Kidney epithelial cell (primary cell): ENCODE results near the gene NT5DC4. TPM values are rescaled to one million over a fixed set of nuclear protein-coding genes. Genes with fewer than 3 reads are reported as not detected.

Experiments
- DNase-seq: peaks from one replicate; pipeline ENCODE4 v3.0.0-alpha.2; 2010; ENCODE audit warnings: low read depth
- H3K27me3 ChIP-seq: 2 replicates; pipeline ENCODE4 v1.6.0; 2011; ENCODE audit warnings: low read length; ENCODE audit not compliant: control insufficient read depth, insufficient read depth
- H3K36me3 ChIP-seq: 2 replicates; pipeline ENCODE4 v1.5.1; 2011; ENCODE audit warnings: low read length; ENCODE audit not compliant: control insufficient read depth, insufficient read depth
- H3K4me3 ChIP-seq: 2 replicates; pipeline ENCODE4 v1.5.1; 2011; ENCODE audit warnings: low read depth, mild to moderate bottlenecking, control low read depth, low read length
- total RNA-seq: library from RNA; depleted of rRNA; stranded (reverse); fragments of >200 nt; gene quantifications from 2 replicates; pipeline ENCODE4 v1.2.3, GENCODE V29; 2015
- TF ChIP-seq, protein P1 (sequence below): IDR thresholded peaks from 2 replicates; pipeline ENCODE4 v1.5.1; 2011; ENCODE audit warnings: mild to moderate bottlenecking, moderate library complexity, low read length, control low read depth, inconsistent platforms; ENCODE audit not compliant: insufficient read depth, poor library complexity, severe bottlenecking

The NT5DC4 gene
- total RNA-seq, 1 donor from 2014 or later: not detected

- TF ChIP-seq, protein P1, sequence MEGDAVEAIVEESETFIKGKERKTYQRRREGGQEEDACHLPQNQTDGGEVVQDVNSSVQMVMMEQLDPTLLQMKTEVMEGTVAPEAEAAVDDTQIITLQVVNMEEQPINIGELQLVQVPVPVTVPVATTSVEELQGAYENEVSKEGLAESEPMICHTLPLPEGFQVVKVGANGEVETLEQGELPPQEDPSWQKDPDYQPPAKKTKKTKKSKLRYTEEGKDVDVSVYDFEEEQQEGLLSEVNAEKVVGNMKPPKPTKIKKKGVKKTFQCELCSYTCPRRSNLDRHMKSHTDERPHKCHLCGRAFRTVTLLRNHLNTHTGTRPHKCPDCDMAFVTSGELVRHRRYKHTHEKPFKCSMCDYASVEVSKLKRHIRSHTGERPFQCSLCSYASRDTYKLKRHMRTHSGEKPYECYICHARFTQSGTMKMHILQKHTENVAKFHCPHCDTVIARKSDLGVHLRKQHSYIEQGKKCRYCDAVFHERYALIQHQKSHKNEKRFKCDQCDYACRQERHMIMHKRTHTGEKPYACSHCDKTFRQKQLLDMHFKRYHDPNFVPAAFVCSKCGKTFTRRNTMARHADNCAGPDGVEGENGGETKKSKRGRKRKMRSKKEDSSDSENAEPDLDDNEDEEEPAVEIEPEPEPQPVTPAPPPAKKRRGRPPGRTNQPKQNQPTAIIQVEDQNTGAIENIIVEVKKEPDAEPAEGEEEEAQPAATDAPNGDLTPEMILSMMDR: no peak
- H3K4me3 ChIP-seq: no peak overlapping the region
- no peaks in the 10 kb centered on the region for H3K27me3 ChIP-seq
- DNase-seq: no peak
- no peaks in the 10 kb centered on the region for H3K36me3 ChIP-seq
These were observed 1.2 kb downstream of the NT5DC4 start for GRCh38 chr2:112721819-112722522.

- Histone ChIP-seq H3K4me3 (no peak overlapping the region), H3K36me3 (no peaks in the 10 kb centered on the region), H3K27me3 (no peaks in the 10 kb centered on the region)
- DNase-seq: no peak
- TF ChIP-seq, protein P1: no peak
These were observed 2.2 kb downstream of the NT5DC4 start for GRCh38 chr2:112722816-112723546.

GRCh38 chr2:112723547-112723940 lies 2.7 kb downstream of the NT5DC4 start:
- Histone ChIP-seq H3K36me3 (no peaks in the 10 kb centered on the region), H3K4me3 (no peak overlapping the region), H3K27me3 (no peaks in the 10 kb centered on the region)
- DNase-seq: no peak
- TF ChIP-seq, protein P1: no peak

DNA sequence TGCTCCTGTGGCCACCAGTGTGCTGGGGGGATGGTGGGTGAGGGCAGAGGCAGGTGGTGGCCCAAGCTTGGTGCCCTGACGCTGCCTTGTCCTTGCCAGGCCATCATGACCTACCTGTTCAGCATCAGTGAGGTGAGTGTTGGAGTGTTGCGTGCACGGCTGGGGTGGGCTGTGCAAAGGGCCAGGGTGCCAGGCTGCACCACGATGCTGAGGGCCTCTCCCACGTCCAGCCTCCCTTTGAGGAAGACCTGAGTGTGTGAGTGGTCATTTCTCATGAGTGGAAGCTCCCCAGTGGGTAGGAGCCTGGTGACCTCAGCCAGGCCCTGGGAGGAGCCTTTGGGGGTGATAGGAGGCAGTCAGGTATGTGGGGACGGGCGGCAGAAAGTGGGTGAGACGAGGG lies 3.2 kb downstream of the NT5DC4 start:
- no peak for DNase-seq
- no peaks in the 10 kb centered on the region for H3K27me3 ChIP-seq
- TF ChIP-seq, protein P1: no peak
- H3K4me3 ChIP-seq: no peak overlapping the region
- H3K36me3 ChIP-seq: no peaks in the 10 kb centered on the region

DNA sequence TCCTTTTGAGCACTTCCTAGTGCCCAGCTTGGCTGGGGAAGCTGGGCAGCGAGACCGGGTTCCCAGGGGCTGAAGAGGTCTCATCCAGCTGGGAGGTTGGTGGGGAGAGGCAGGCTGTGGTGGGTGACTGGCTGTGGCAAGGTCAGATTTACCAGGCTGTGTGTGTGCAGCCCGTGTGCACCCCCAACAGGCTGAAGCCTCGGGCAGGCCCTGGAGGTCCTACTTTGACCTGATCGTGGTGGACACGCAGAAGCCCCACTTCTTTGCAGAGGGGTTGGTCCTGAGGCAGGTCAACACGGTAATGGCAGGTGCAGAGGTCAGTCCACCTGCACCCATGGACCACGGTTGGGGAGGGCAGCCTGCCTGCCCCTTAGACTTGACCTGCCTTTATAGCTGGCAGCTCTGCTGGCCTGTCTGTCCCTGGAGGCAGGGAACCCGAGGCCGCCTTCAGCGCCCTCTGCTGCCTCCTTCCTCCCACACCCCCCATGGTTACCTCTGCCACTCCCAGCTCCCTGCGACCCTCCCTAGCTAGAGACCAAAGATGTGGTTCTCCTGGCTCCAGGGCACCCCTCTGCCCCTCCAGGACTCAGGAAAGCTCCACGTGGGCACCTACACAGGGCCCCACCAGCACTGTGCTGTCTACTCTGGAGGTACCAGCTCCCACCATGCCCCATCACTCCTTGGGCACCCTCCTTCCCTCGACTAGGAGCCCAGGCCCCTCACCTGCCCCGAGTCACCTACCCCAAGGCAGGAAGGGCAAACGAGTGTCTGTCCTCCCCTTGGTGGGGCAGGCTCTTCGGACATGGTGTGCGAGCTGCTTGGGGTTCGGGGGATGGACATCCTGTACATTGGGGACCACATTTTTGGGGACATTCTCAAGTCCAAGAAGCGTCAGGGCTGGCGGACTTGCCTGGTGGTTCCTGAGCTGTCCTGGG lies 4.0 kb downstream of the NT5DC4 start:
- Histone ChIP-seq H3K36me3 (no peaks in the 10 kb centered on the region), H3K27me3 (no peaks in the 10 kb centered on the region), H3K4me3 (no peak overlapping the region)
- TF ChIP-seq, protein P1: peak; percentile 41
- no peak for DNase-seq
